HepG2 (cell line): Measurements from ENCODE around the gene PLXNB2. TPM values are rescaled to one million over a fixed set of nuclear protein-coding genes. Genes with fewer than 3 reads are reported as not detected.

Source experiments
- DPF2 ChIP-seq: sonication (generic); formaldehyde crosslinking; IDR thresholded peaks from 2 replicates; pipeline ENCODE4 v1.4.0; 2020; ENCODE audit warnings: mild to moderate bottlenecking, low read depth, missing genetic modification reagents, borderline replicate concordance
- HDAC2 ChIP-seq: sonication (generic); formaldehyde crosslinking; IDR thresholded peaks from 2 replicates; pipeline ENCODE4 v1.4.0; 2020; ENCODE audit warnings: missing genetic modification reagents
- HIVEP1 ChIP-seq: sonication (generic); formaldehyde crosslinking; IDR thresholded peaks from 2 replicates; pipeline ENCODE4 v1.4.0; 2020; ENCODE audit warnings: mild to moderate bottlenecking, missing genetic modification reagents
- JARID2 ChIP-seq: sonication (generic); formaldehyde crosslinking; IDR thresholded peaks from 2 replicates; pipeline ENCODE4 v1.8.1; 2023; ENCODE audit warnings: missing genetic modification reagents, inconsistent platforms; ENCODE audit not compliant: insufficient replicate concordance
- JUN ChIP-seq: sonication (generic); formaldehyde crosslinking; IDR thresholded peaks from 2 replicates; pipeline ENCODE4 v1.4.0; 2020; ENCODE audit warnings: mild to moderate bottlenecking, missing genetic modification reagents
- REXO4 ChIP-seq: sonication (generic); formaldehyde crosslinking; IDR thresholded peaks from 2 replicates; pipeline ENCODE4 v1.8.0; 2022; ENCODE audit warnings: missing genetic modification reagents, mild to moderate bottlenecking, borderline replicate concordance
- RFX1 ChIP-seq: fragments of 450-650 bp; IDR thresholded peaks from 2 replicates; pipeline ENCODE4 v1.6.1; 2017
- SALL2 ChIP-seq: sonication (generic); formaldehyde crosslinking; IDR thresholded peaks from 2 replicates; pipeline ENCODE4 v1.8.1; 2023; ENCODE audit warnings: mild to moderate bottlenecking, missing genetic modification reagents, inconsistent platforms
- TRAFD1 ChIP-seq: sonication (generic); formaldehyde crosslinking; IDR thresholded peaks from 2 replicates; pipeline ENCODE4 v1.5.1; 2020; ENCODE audit warnings: missing genetic modification reagents, mild to moderate bottlenecking, borderline replicate concordance
- ZNF850 ChIP-seq: sonication (generic); formaldehyde crosslinking; conservative IDR thresholded peaks from 2 replicates; pipeline ENCODE4 v1.9.0; 2021; ENCODE audit warnings: mild to moderate bottlenecking, missing genetic modification reagents
- ZNF878 ChIP-seq: sonication (generic); formaldehyde crosslinking; IDR thresholded peaks from 2 replicates; pipeline ENCODE4 v1.8.1; 2023; ENCODE audit warnings: mild to moderate bottlenecking, missing genetic modification reagents, moderate library complexity
- polyA plus RNA-seq, 8 experiments: library from polyadenylated mRNA; depleted of rRNA in 3 of 8; stranded (reverse) in 7 of 8; unstranded in 1 of 8; fragments of >200 nt; fragmentation: Illumina TruSeq in 4 of 8; extraction: Trizol in 4 of 8; gene quantifications; 2 replicates each; pipeline versions ENCODE4 v1.2.1 to v1.2.3, GENCODE V29; 2011 to 2016; ENCODE audit warnings: low read depth in 4 of 8, missing spikeins in 1 of 8, mixed read lengths in 1 of 8; ENCODE audit not compliant: insufficient read depth in 1 of 8
- total RNA-seq, 5 experiments: library from RNA; depleted of rRNA; stranded (reverse); fragments of >200 nt; fragmentation: Illumina TruSeq; extraction: Trizol; gene quantifications; 2 replicates each; pipeline ENCODE4 v1.2.3, GENCODE V29; 2016; ENCODE audit warnings: low read depth in 1 of 5
- TF ChIP-seq, protein P1 (sequence below): sonication (generic); formaldehyde crosslinking; IDR thresholded peaks from 2 replicates; pipeline ENCODE4 v1.5.0; 2020; ENCODE audit warnings: mild to moderate bottlenecking, missing genetic modification reagents, borderline replicate concordance
- TF ChIP-seq, protein P2 (sequence below): sonication (generic); formaldehyde crosslinking; IDR thresholded peaks from 2 replicates; pipeline ENCODE4 v1.4.0; 2020; ENCODE audit warnings: missing genetic modification reagents
- TF ChIP-seq, protein P3 (sequence below): sonication (generic); formaldehyde crosslinking; IDR thresholded peaks from 2 replicates; pipeline ENCODE4 v1.5.0; 2020; ENCODE audit warnings: missing genetic modification reagents

PLXNB2 gene
- total and polyA plus RNA-seq, 2 of the 13 experiments (the other 11 are each of a cell fraction or from before 2014, with no cell fraction given) = 32.6 to 68.9 TPM

- TF ChIP-seq TRAFD1 (CRISPR knock-in tag) (no peak), JUN (CRISPR knock-in tag) (no peak), ZNF878 (no peak), HDAC2 (CRISPR knock-in tag) (peak; percentile 62; the same call in 1 of the 2 replicates), DPF2 (CRISPR knock-in tag) (no peak), ZNF850 (no peak), SALL2 (CRISPR knock-in tag) (no peak), JARID2 (no peak), HIVEP1 (CRISPR knock-in tag) (0 out of 2 replicates have a peak, but pooled peaks have one; percentile 47), REXO4 (CRISPR knock-in tag) (no peak), RFX1 (no peak)
- TF ChIP-seq, protein P1, sequence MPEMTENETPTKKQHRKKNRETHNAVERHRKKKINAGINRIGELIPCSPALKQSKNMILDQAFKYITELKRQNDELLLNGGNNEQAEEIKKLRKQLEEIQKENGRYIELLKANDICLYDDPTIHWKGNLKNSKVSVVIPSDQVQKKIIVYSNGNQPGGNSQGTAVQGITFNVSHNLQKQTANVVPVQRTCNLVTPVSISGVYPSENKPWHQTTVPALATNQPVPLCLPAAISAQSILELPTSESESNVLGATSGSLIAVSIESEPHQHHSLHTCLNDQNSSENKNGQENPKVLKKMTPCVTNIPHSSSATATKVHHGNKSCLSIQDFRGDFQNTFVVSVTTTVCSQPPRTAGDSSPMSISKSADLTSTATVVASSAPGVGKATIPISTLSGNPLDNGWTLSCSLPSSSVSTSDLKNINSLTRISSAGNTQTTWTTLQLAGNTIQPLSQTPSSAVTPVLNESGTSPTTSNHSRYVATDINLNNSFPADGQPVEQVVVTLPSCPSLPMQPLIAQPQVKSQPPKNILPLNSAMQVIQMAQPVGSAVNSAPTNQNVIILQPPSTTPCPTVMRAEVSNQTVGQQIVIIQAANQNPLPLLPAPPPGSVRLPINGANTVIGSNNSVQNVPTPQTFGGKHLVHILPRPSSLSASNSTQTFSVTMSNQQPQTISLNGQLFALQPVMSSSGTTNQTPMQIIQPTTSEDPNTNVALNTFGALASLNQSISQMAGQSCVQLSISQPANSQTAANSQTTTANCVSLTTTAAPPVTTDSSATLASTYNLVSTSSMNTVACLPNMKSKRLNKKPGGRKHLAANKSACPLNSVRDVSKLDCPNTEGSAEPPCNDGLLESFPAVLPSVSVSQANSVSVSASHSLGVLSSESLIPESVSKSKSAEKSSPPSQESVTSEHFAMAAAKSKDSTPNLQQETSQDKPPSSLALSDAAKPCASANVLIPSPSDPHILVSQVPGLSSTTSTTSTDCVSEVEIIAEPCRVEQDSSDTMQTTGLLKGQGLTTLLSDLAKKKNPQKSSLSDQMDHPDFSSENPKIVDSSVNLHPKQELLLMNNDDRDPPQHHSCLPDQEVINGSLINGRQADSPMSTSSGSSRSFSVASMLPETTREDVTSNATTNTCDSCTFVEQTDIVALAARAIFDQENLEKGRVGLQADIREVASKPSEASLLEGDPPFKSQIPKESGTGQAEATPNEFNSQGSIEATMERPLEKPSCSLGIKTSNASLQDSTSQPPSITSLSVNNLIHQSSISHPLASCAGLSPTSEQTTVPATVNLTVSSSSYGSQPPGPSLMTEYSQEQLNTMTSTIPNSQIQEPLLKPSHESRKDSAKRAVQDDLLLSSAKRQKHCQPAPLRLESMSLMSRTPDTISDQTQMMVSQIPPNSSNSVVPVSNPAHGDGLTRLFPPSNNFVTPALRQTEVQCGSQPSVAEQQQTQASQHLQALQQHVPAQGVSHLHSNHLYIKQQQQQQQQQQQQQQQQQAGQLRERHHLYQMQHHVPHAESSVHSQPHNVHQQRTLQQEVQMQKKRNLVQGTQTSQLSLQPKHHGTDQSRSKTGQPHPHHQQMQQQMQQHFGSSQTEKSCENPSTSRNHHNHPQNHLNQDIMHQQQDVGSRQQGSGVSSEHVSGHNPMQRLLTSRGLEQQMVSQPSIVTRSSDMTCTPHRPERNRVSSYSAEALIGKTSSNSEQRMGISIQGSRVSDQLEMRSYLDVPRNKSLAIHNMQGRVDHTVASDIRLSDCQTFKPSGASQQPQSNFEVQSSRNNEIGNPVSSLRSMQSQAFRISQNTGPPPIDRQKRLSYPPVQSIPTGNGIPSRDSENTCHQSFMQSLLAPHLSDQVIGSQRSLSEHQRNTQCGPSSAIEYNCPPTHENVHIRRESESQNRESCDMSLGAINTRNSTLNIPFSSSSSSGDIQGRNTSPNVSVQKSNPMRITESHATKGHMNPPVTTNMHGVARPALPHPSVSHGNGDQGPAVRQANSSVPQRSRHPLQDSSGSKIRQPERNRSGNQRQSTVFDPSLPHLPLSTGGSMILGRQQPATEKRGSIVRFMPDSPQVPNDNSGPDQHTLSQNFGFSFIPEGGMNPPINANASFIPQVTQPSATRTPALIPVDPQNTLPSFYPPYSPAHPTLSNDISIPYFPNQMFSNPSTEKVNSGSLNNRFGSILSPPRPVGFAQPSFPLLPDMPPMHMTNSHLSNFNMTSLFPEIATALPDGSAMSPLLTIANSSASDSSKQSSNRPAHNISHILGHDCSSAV (CRISPR knock-in tag) = no peak
- TF ChIP-seq, protein P2, sequence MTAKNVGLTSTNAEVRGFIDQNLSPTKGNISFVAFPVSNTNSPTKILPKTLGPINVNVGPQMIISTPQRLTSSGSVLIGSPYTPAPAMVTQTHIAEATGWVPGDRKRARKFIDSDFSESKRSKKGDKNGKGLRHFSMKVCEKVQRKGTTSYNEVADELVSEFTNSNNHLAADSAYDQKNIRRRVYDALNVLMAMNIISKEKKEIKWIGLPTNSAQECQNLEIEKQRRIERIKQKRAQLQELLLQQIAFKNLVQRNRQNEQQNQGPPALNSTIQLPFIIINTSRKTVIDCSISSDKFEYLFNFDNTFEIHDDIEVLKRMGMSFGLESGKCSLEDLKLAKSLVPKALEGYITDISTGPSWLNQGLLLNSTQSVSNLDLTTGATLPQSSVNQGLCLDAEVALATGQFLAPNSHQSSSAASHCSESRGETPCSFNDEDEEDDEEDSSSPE = 0 out of 2 replicates have a peak, but pooled peaks have one; percentile 19
- TF ChIP-seq, protein P3, sequence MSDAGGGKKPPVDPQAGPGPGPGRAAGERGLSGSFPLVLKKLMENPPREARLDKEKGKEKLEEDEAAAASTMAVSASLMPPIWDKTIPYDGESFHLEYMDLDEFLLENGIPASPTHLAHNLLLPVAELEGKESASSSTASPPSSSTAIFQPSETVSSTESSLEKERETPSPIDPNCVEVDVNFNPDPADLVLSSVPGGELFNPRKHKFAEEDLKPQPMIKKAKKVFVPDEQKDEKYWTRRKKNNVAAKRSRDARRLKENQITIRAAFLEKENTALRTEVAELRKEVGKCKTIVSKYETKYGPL (CRISPR knock-in tag) = no peak
Measured at GRCh38 chr22:50341977-50342650, 34.7 kb upstream of the PLXNB2 start (continued).
